ENCODE measurements around the gene CRACR2B. TPM values are rescaled to one million over a fixed set of nuclear protein-coding genes. Genes with fewer than 3 reads are reported as not detected.
A peak's percentile ranks its signal among the peaks of the same experiment; 100 is the strongest.

The CRACR2B gene
- total RNA-seq, 1 experiment from 2014 or later, result 17.5 TPM

DNA sequence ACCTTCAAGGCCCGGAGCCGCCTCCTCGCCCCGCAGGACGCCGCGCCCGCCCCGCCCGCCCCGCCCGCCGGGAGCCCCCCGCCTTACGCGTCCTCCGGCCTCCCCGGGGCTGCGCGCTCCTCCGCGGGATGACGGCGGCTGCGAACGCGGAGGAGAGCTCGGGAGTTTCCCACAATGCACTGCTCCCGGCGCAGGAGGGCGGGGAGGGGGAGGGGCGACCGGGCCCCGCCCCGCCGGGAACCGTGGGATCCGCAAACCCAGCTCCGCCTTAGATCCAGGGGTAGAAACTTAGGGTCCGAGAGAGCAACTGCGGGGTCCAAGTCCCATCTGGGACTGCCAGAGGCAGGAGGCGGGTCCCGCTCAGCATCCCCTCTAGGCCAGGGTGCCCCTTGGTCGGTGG lies 37.8 kb upstream of the CRACR2B start, which contains the start of gene CEND1:
Gene CEND1, minus strand, starts transcription at position 148 of the 400 bp plus-strand sequence. CDS start 1,514 bp downstream, outside the sequence.
- intact Hi-C loops (cut with micrococcal nuclease; ENCODE audit: unreplicated experiment), result no loop called here
- no peaks in the 10 kb centered on the region for H3K9me3 ChIP-seq (ENCODE audit: insufficient read depth, low read depth)
- H3K9me2 ChIP-seq (ENCODE audit: insufficient read depth), result no peaks in the 10 kb centered on the region
- H4K20me1 ChIP-seq (ENCODE audit: insufficient read depth), result no peaks in the 10 kb centered on the region
- CTCF ChIA-PET, result no interaction called here
- no peak within 1 kb of the TSS for H2AFZ ChIP-seq
- no peaks in the 10 kb centered on the region for H3K79me2 ChIP-seq (ENCODE audit: low read depth)
- no peak within 1 kb of the TSS for H3K4me3 ChIP-seq
- H3K4me2 ChIP-seq, result no peak within 1 kb of the TSS
- H3K27ac ChIP-seq, result no peak within 1 kb of the TSS
- no TSS peak for BruUV-seq (replicated peaks)
- H3F3A ChIP-seq (ENCODE audit: insufficient read depth, low read depth), result peaks cover 5% of the 10 kb centered on the region; the same call in 1 of the 2 replicates
- POLR2A ChIA-PET (ENCODE audit: unreplicated experiment), result interaction anchor here (0.5 to 0.6 kb wide), 2 partner anchors 8 to 13 kb away, joined by 5 to 16 read pairs; partner anchors contain the start of gene GATD1
- no peaks in the 10 kb centered on the region for H3K4me1 ChIP-seq (replicated peaks; ENCODE audit: insufficient read depth)
- DNase-seq, result no peak
- H3K36me3 ChIP-seq (ENCODE audit: low read depth), result no peaks in the 10 kb centered on the region
- no peaks in the 10 kb centered on the region for H3K27me3 ChIP-seq (ENCODE audit: insufficient read depth, low read depth)
- TF ChIP-seq, protein P1, sequence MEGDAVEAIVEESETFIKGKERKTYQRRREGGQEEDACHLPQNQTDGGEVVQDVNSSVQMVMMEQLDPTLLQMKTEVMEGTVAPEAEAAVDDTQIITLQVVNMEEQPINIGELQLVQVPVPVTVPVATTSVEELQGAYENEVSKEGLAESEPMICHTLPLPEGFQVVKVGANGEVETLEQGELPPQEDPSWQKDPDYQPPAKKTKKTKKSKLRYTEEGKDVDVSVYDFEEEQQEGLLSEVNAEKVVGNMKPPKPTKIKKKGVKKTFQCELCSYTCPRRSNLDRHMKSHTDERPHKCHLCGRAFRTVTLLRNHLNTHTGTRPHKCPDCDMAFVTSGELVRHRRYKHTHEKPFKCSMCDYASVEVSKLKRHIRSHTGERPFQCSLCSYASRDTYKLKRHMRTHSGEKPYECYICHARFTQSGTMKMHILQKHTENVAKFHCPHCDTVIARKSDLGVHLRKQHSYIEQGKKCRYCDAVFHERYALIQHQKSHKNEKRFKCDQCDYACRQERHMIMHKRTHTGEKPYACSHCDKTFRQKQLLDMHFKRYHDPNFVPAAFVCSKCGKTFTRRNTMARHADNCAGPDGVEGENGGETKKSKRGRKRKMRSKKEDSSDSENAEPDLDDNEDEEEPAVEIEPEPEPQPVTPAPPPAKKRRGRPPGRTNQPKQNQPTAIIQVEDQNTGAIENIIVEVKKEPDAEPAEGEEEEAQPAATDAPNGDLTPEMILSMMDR (conservative IDR thresholded peaks at IDR 0.05), result no peak
- no peak for TF ChIP-seq EZH2 (IDR thresholded peaks at IDR 0.05; ENCODE audit: low read depth)

DNA sequence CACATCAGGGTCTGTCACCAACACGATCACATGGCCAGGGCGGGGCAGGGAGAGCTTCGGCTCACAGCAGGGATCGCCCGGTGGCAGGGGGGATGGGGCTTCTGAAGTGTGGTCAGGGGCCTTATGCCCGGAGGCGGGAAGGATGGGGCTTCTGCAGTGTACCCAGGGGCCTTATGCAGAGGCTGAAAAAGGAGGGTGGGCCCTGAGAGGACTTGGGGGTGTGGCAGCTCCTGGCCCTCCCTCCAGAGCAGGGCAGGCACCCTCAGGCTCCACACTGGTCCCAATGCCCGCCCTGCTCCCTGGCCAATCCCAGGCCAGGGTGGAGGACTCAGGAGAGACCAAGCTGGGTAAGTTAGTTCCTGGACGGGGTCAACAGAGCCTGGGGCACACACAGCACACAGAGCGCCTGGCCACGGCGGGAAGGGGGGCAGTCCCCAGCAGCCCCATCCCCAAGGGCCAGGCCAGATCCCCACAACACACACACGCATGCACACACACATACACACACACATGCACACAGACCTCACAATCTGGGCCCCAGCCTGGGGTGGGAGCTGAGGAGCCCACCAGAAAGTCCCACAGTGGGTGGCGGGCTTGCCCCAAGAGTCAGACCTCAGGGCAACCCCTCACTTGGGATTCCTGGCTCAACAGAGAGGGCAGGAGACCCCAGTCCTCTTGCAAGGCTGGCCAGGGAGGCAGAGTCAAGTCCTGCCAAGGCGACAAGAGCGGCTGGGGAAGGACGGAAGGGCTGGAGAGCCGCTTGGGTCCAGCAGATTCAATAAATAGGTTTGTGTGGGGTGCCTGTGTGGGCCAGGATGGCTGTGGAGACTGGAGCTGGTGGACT lies 36.8 kb upstream of the CRACR2B start:
- Histone ChIP-seq H3K9me3 (ENCODE audit: insufficient read depth, low read depth) (no peaks in the 10 kb centered on the region), H3K4me1 (replicated peaks; ENCODE audit: insufficient read depth) (no peaks in the 10 kb centered on the region), H4K20me1 (ENCODE audit: insufficient read depth) (no peaks in the 10 kb centered on the region), H3K4me3 (no peak overlapping the region), H3K9me2 (ENCODE audit: insufficient read depth) (no peaks in the 10 kb centered on the region), H2AFZ (no peak overlapping the region), H3K27me3 (ENCODE audit: insufficient read depth, low read depth) (no peaks in the 10 kb centered on the region), H3F3A (ENCODE audit: insufficient read depth, low read depth) (peaks cover 5% of the 10 kb centered on the region; the same call in 1 of the 2 replicates), H3K36me3 (ENCODE audit: low read depth) (no peaks in the 10 kb centered on the region), H3K79me2 (ENCODE audit: low read depth) (no peaks in the 10 kb centered on the region), H3K4me2 (no peak overlapping the region), H3K27ac (no peak overlapping the region)
- CTCF ChIA-PET, result no interaction called here
- intact Hi-C loops (cut with micrococcal nuclease; ENCODE audit: unreplicated experiment), result no loop called here
- peak in 1 of 2 experiments; percentile 37 for DNase-seq
- POLR2A ChIA-PET (ENCODE audit: unreplicated experiment), result interaction anchor here (0.5 kb wide), 1 partner anchor 9 kb away, joined by 16 read pairs; no protein-coding TSS in a partner anchor
- TF ChIP-seq EZH2 (IDR thresholded peaks at IDR 0.05; ENCODE audit: low read depth), result no peak
- TF ChIP-seq, protein P1 (conservative IDR thresholded peaks at IDR 0.05), result no peak
- BruUV-seq (replicated peaks), result TSS peak; percentile 18

DNA sequence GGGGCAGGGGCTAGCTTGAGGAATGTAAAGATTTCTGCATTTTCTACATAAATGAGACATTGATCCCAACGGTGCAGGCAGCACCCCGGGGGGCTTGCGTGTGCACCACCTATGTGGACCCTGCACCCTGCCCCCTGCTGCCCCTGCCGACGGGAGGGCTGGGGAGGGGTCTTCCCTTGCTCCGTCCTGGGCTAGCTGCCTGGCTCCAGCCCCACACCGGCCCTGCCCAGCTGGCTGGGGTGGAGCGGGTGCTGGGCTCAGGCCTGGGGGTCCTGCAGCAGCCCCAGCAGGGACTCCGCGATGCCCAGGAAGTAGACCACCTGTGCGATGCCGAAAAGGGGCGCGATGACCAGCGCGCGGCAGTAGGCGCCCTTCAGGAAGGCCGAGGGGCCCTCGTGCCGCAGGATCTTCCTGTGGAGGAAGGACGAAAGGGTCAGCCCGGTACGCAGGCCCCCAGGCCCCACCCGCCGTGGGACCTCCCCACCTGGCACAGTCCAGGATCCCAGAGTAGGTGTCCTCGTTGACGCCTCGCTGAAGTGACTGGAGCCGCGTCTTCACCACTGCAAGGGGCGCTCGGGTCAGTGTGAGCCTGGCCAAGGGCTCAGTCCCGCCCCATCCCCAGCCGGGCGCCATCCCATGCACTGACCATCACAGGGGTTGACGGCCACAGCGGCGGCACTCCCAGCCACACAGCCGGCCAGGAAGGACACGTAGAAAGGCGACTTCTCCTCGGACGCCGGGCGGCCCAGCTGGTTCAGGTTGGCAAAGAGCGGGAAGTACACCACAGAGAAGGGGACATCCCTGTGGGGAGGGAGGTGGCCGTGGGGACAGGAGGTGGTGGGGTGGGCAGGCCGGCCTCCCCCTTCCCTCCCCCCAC lies 35.8 kb upstream of the CRACR2B start:
- Histone ChIP-seq H3K4me2 (no peak overlapping the region), H3F3A (ENCODE audit: insufficient read depth, low read depth) (peaks cover 7% of the 10 kb centered on the region; the same call in 1 of the 2 replicates), H4K20me1 (ENCODE audit: insufficient read depth) (no peaks in the 10 kb centered on the region), H3K27me3 (ENCODE audit: insufficient read depth, low read depth) (no peaks in the 10 kb centered on the region), H3K27ac (no peak overlapping the region), H3K36me3 (ENCODE audit: low read depth) (no peaks in the 10 kb centered on the region), H3K4me1 (replicated peaks; ENCODE audit: insufficient read depth) (peaks cover 6% of the 10 kb centered on the region), H3K9me2 (ENCODE audit: insufficient read depth) (no peaks in the 10 kb centered on the region), H3K4me3 (no peak overlapping the region), H2AFZ (no peak overlapping the region), H3K79me2 (ENCODE audit: low read depth) (no peaks in the 10 kb centered on the region), H3K9me3 (ENCODE audit: insufficient read depth, low read depth) (no peaks in the 10 kb centered on the region)
- no peak for TF ChIP-seq EZH2 (IDR thresholded peaks at IDR 0.05; ENCODE audit: low read depth)
- TF ChIP-seq, protein P1 (conservative IDR thresholded peaks at IDR 0.05), result no peak
- CTCF ChIA-PET, result no interaction called here
- intact Hi-C loops (cut with micrococcal nuclease; ENCODE audit: unreplicated experiment), result no loop called here
- DNase-seq, result no peak
- POLR2A ChIA-PET (ENCODE audit: unreplicated experiment), result no interaction called here
- no TSS peak for BruUV-seq (replicated peaks)
